ENCODE results near the gene TNFAIP8. TPM values are rescaled to one million over a fixed set of nuclear protein-coding genes. Genes with fewer than 3 reads are reported as not detected.
A peak's percentile ranks its signal among the peaks of the same experiment; 100 is the strongest.

Gene TNFAIP8
- total RNA-seq, 4 donors from 2014 or later, result 9.8 to 28.1 (median 22.5) TPM

DNA sequence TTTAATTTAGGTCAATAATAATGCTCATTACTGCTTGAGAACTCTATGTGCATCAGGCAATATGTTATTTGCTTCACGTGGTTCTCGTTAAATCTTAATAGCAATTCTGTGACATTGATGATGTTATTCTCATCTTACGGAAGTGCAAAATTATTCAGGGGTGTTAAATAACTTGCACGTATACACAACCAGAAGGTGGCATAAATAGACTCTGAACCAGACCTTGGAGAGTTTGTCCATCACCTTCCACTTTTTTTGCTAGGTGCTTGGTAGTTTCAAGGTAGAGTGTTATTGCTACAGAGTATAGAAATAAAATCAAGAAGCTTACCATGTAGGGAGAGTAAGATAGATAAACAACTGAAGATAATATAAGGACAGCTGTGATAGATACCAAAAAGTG lies 23.6 kb upstream of the TNFAIP8 start:
- no peaks in the 10 kb centered on the region for H3K9me3 ChIP-seq
- H3K27me3 ChIP-seq, result no peaks in the 10 kb centered on the region
- H3K36me3 ChIP-seq, result no peaks in the 10 kb centered on the region
- WGBS, 2 donors (ENCODE audit: low coverage in 1 of 2), result 82 to 94% methylated on average over 4 of the region's 4 CpGs
- in situ Hi-C loops (cut with MboI; ENCODE audit: low pct_ligation_motif_present in 1 of 4, low pct_unique_long_range_greater_than_20kb in 1 of 4, low sequenced_read_pairs in 3 of 4), result no loop called here
- intact Hi-C loops (cut with DNase I; ENCODE audit: low total_unique reads), result no loop called here
- H3K4me3 ChIP-seq, result no peak overlapping the region
- H3K4me1 ChIP-seq, result peaks cover 10 to 53% (median 31%) of the 10 kb centered on the region in 4 donors
- no peak for TF ChIP-seq POLR2AphosphoS5 (IDR thresholded peaks at IDR 0.05)
- TF ChIP-seq, protein P1, sequence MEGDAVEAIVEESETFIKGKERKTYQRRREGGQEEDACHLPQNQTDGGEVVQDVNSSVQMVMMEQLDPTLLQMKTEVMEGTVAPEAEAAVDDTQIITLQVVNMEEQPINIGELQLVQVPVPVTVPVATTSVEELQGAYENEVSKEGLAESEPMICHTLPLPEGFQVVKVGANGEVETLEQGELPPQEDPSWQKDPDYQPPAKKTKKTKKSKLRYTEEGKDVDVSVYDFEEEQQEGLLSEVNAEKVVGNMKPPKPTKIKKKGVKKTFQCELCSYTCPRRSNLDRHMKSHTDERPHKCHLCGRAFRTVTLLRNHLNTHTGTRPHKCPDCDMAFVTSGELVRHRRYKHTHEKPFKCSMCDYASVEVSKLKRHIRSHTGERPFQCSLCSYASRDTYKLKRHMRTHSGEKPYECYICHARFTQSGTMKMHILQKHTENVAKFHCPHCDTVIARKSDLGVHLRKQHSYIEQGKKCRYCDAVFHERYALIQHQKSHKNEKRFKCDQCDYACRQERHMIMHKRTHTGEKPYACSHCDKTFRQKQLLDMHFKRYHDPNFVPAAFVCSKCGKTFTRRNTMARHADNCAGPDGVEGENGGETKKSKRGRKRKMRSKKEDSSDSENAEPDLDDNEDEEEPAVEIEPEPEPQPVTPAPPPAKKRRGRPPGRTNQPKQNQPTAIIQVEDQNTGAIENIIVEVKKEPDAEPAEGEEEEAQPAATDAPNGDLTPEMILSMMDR (IDR thresholded peaks at IDR 0.05), result no peak
- TF ChIP-seq EP300 (IDR thresholded peaks at IDR 0.05; ENCODE audit: low read depth), result no peak
- TF ChIP-seq POLR2A (IDR thresholded peaks at IDR 0.05), result no peak
- H3K27ac ChIP-seq, result peak overlapping the region in 2 of 4 donors; percentile 30 to 51
- DNase-seq, result no peak

DNA sequence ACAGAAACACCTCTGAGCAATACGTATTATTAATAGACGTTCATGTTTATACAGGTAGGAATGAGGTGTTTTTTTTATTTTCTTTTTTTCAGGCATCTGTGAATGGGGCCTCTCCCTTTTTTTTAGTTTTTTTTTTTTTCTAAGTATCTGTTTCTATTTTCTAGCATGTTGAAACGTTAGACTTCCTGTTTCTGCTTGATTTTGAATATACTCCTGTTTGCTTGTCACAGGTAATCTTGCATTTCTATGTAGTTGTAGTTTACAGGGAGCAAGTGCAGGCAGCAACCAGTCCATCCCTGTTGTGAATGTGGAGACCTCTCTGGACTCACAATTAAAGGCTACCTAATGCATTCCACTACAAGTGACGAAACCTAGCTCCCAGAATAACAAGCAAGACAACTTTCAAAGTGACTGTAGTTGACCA lies 22.8 kb upstream of the TNFAIP8 start:
- Histone ChIP-seq H3K4me3 (peak overlapping the region in 1 of 4 donors; percentile 24), H3K9me3 (no peaks in the 10 kb centered on the region), H3K27ac (peak overlapping the region; percentile 15 to 51 (median 38)), H3K4me1 (peaks cover 14 to 56% (median 33%) of the 10 kb centered on the region in 4 donors), H3K27me3 (no peaks in the 10 kb centered on the region), H3K36me3 (no peaks in the 10 kb centered on the region)
- no peak for DNase-seq
- TF ChIP-seq POLR2A (IDR thresholded peaks at IDR 0.05) (no peak), EP300 (IDR thresholded peaks at IDR 0.05; ENCODE audit: low read depth) (no peak), POLR2AphosphoS5 (IDR thresholded peaks at IDR 0.05) (no peak)
- TF ChIP-seq, protein P1 (IDR thresholded peaks at IDR 0.05), result no peak
- in situ Hi-C loops (cut with MboI; ENCODE audit: low pct_ligation_motif_present in 1 of 4, low pct_unique_long_range_greater_than_20kb in 1 of 4, low sequenced_read_pairs in 3 of 4) (no loop called here), intact Hi-C loops (cut with DNase I; ENCODE audit: low total_unique reads) (no loop called here)
- 61 to 63% methylated on average over 2 to 4 of the region's 4 CpGs for WGBS, 2 donors (ENCODE audit: low coverage in 1 of 2)

DNA sequence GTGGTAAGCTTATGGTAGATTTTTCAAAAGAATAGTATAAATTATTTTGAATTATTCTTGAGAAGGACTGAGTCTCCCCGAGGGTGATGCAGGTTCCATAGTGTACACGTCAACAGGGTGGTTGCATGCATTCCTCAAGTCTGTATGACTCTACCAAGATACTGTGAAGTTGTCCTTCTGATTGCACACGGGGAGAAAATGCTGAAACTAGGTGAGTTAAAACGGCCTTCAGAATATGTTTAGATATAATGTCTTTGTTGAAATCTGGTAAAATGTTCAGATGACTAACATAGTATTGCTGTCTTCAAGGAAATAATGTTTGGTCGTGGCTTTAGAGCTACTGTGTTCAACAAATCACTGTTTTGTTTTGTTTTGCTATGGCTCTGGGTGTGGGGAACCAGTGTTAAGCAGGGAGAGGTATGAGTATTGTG lies 22.4 kb upstream of the TNFAIP8 start:
- H3K36me3 ChIP-seq, result no peaks in the 10 kb centered on the region
- in situ Hi-C loops (cut with MboI; ENCODE audit: low pct_ligation_motif_present in 1 of 4, low pct_unique_long_range_greater_than_20kb in 1 of 4, low sequenced_read_pairs in 3 of 4) (no loop called here), intact Hi-C loops (cut with DNase I; ENCODE audit: low total_unique reads) (no loop called here)
- WGBS, 2 donors (ENCODE audit: low coverage in 1 of 2), result 47 to 48% methylated on average over 5 of the region's 5 CpGs
- TF ChIP-seq EP300 (IDR thresholded peaks at IDR 0.05; ENCODE audit: low read depth), result no peak
- TF ChIP-seq POLR2AphosphoS5 (IDR thresholded peaks at IDR 0.05), result no peak
- TF ChIP-seq, protein P1 (IDR thresholded peaks at IDR 0.05), result no peak
- peak overlapping the region; percentile 2 to 51 (median 38) for H3K27ac ChIP-seq
- no peaks in the 10 kb centered on the region for H3K27me3 ChIP-seq
- H3K9me3 ChIP-seq, result no peaks in the 10 kb centered on the region
- peak overlapping the region in 1 of 4 donors; percentile 24 for H3K4me3 ChIP-seq
- peaks cover 13 to 56% (median 31%) of the 10 kb centered on the region in 4 donors for H3K4me1 ChIP-seq
- DNase-seq, result no peak

DNA sequence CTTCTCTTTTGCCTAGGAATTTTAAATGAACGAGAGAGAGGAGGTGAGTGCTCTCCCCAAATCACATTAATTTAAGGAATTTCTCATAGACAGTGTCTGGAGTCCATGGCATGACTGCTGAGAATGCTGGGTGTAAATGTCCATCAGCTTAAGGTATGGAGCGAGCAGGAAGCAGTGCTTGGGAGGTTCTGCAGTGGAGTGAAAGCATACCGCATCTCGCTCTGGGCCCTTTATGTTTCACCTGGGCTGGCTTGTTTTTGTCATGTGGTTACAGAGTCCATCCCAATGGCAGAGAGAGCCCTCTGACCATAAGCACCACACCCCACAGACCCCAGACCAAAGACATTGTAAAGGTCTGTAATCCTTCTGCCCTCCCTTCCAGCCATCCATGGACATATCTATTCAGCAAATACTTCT lies 20.6 kb upstream of the TNFAIP8 start:
- 79 to 83% methylated on average over 1 to 4 of the region's 4 CpGs for WGBS, 2 donors (ENCODE audit: low coverage in 1 of 2)

More for the DNA sequence above, 20.6 kb upstream of the TNFAIP8 start:
- no peak for TF ChIP-seq POLR2A (IDR thresholded peaks at IDR 0.05)
- TF ChIP-seq, protein P1 (IDR thresholded peaks at IDR 0.05), result peak in 1 of 5 experiments; percentile 5
- Histone ChIP-seq H3K36me3 (no peaks in the 10 kb centered on the region), H3K4me1 (peaks cover 7 to 44% (median 16%) of the 10 kb centered on the region in 4 donors), H3K27ac (peak overlapping the region; percentile 2 to 51 (median 12)), H3K4me3 (peak overlapping the region in 1 of 4 donors; percentile 1), H3K9me3 (no peaks in the 10 kb centered on the region), H3K27me3 (no peaks in the 10 kb centered on the region)
- intact Hi-C loops (cut with DNase I; ENCODE audit: low total_unique reads), result no loop called here
- in situ Hi-C loops (cut with MboI; ENCODE audit: low pct_ligation_motif_present in 1 of 4, low pct_unique_long_range_greater_than_20kb in 1 of 4, low sequenced_read_pairs in 3 of 4), result no loop called here
- DNase-seq, result no peak

Data from transverse colon (tissue), 4 donors.